Hematopoietic multipotent progenitor cell treated with erythropoietin and hydrocortisone succinate and interleukin-3 and kit ligand, for 17 days (in vitro differentiated cells): ENCODE results near the gene AASDHPPT.

ENCODE experiments used
- DNase-seq: peaks from one replicate; pipeline ENCODE4 v3.0.0-alpha.2; 2015; ENCODE audit warnings: low spot score

AASDHPPT gene

GRCh38 chr11:106086850-106087249 is 9.4 kb downstream of the AASDHPPT start:
- no peak for DNase-seq

DNA sequence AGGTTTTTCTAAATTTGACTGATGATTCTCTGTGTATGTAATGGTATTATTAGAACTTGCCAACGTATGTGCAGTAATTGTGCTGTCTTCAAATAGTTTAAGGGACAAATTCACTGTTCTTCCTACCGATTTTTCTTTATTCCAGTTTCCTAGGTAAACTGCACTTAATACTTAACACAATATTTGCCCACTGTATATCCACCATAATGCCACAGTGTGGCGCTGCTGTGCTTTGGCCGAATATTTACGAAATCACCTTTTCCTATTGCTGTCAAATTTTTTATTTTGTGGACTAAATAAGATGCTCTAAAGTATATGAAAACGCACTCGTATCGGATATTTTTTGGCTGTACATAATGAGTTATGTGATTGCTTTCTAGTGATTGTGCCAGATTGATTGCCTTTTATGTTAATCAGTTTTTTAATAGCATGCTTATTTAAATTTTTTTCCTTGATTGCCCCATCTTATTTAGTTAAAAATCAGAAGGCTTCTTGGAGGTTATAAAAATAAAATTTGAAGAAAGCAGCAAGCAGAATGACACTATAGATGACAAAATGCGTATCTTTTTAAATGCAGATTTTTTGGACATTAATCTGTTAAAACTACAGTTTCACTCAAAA is 10.5 kb downstream of the AASDHPPT start:
- DNase-seq: peak; percentile 74

DNA sequence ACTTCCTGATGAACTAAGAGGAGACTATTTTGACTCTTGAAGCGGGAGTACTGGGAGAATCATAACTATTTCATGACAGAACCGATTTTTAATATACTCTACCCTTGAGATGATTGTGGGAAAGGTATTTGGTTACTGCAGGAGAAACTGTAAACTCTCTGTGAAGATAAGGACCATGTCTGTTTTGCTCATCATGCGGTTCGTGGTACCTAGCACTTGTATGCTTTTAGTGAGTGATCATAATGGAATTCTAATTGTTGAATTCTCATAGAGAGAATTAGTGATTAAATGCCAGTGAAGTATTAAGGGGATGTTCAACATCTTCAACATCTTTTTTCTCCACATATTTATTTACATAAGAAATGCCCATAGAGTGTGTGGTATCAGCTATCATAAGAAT is 11.4 kb downstream of the AASDHPPT start:
- no peak for DNase-seq

- no peak for DNase-seq
These were observed 14.1 kb downstream of the AASDHPPT start for GRCh38 chr11:106091480-106092123.

- DNase-seq: no peak
These were observed 15.0 kb downstream of the AASDHPPT start for GRCh38 chr11:106092446-106092845.

DNA sequence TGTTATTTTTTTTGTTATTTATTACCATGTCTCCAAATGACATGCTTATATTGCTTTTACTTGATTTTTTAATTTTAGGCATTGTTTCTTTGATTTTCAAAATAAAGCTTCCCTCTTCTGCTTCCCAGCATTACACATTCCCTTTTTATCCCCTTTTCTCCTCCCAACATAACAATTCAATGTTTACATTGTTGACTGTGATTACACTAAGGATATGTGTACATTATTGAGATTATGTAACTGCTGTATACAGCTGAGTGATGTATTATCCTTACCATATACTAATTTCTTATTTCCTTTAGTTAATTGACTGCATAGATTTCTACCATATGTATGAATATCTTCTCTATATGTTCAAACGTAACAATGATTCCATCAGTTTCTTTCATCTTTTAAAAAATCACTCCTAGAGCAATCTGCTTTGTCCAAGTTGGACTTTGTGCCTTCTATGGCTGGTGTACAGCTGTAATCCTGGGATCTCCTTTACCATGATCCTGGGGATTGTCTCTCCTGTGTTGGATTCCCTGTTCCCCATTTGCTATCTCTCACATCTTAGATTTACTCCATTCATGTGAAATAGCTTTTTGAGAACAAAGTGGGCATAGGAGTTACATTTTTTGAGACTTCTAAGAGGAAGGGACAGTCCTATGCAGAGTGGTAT is 21.6 kb downstream of the AASDHPPT start:
- DNase-seq: no peak

DNA sequence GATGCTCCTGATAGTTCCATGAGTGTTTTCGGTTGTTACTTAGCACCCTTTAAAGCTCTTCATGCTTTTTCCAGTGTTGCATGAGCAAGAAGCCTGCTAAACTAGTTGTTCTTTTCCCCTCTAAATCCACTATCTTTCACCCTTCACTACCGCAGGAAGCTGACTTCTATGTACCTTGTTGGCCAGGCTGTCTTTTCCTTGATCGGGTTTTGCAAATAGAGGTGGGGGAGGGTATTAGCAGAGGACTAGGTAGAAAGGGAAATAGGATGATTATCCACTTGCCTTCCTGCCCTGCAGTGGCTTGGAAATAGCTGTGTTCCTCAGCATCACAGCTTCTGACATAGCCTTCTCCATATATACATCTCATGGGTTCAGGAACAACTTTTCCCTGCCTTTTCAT is 23.9 kb downstream of the AASDHPPT start:
- DNase-seq: no peak

GRCh38 chr11:106101819-106102218 is 24.4 kb downstream of the AASDHPPT start:
- DNase-seq: no peak

DNA sequence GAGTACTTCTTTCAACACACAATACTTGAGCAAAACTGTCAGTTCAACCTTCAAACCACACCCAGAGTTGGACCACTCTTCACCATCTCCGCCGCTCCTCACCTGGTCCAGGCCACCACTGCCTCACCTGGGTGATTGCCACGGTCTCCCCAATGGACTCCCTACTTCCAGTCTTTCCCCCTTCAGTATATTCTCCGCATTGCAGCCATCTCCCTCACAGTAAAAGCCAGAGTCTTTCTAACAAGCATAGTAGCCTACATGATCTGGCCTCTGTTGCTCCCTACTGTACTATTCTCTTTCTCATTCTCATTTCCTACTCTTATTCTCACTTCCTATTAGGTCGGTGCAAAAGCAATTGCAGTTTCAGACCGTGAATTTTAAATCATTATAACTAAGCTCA is 28.5 kb downstream of the AASDHPPT start:
- no peak for DNase-seq

DNA sequence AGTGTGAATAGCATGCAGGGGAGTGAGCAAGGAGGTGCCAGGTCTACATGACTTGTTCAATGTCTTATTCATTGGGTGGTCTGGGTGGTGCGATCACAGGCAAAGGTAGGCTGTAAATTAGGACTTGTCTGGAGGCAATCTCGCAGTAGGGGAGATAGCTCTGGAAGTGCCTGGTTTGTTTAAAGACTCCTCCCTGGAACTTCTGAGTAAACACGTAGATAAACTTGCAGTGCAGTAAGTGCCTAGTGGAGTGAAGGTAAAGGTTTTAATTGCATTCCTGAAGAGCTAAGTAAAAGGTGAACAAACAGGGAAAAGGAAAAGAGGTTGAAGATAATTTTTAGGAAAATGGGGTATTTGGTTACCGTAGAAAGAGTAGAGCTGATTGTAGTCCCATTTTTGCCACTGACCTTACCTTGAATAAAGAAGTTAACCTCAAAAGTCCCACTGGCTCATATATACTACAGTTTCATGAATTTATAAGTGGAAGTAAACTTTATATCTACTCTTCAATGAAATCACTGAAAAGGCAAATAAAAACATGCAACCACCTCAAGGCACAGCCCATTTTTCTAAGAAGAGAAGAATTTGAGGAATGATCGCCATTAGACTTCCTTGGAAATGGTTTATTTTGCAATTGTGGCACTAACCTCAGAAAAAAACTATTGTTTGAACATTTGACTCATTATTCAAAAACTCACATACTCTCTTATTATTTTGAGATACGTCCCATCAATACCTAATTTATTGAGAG is 44.3 kb downstream of the AASDHPPT start:
- DNase-seq: no peak

- DNase-seq: no peak
These were observed 50.1 kb downstream of the AASDHPPT start for GRCh38 chr11:106127604-106128003.

DNA sequence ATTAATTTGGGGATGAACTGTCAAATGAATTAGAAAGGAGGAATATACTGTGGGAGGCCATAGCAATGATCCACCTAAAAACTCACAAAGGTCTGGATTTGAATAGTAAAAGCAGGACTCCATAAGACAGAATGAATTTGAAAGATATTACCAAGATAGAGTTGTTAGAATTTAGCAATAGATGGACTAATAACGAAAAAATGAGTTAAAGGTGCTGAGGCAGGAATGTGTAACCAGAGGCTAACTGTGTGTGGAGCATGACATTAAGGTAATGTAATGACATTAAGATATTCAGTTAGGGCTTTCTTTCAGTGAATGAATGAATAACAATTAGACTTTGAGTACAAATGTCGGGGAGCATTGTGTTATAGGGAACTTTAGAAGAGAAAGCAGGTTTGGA is 51.3 kb downstream of the AASDHPPT start:
- no peak for DNase-seq

DNA sequence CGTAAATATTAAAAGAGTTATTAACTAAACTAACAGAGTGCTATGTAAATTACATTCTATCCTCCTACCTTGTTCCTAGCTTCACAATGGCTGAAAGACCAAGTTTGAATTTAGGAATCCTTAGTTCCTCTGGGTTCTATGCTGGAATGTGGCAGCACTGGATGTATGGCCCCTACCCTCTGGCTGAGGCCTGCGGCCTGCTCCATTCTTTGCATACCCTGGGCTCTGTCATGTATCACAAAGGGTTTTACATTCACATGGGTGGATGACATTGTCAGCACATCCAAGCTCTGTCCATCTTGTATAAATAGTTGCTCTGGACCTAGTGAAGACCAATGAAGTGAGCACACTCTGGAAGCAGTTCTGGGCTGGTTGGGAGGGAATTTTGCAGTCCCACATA is 54.5 kb downstream of the AASDHPPT start:
- no peak for DNase-seq

- DNase-seq: no peak
These were observed 55.3 kb downstream of the AASDHPPT start for GRCh38 chr11:106132582-106133354.

GRCh38 chr11:106133529-106133928 is 56.1 kb downstream of the AASDHPPT start:
- no peak for DNase-seq

DNA sequence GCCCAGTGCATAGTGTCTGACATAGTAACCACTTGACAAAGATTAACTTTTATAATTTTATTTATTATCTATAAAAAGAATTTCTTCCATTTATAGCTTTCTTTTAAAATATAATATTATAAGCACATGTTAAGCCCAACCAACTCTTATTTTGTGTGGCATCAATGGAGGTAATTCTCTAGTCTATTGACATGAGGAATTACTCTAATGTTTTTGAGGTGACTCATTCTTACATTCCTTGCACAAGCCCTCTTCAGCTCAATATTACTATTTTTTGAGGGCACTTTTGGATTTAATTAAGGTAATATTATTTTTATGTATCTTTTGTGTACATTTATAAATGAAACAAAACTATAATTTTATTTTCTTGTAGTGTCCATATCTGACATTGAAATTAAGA is 59.6 kb downstream of the AASDHPPT start:
- DNase-seq: no peak

DNA sequence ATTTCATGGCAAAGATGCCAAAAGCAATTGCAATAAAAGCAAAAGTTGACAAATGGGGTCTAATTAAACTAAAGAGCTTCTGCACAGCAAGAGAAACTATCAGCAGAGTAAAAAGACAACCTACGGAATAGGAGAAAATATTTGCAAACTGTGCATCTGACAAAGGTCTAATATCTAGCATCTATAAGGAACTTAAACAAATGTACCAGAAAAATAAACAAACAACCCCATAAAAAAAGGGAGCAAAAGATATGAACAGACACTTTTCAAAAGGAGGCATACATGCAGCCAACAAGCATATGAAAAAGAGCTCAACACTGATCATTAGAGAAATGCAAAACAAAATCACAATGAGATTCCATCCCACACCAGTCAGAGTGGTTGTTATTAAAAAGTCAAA is 60.3 kb downstream of the AASDHPPT start:
- DNase-seq: no peak
